Transverse colon (tissue), 4 donors: ENCODE data around the gene PLCH1. TPM values are rescaled to one million over a fixed set of nuclear protein-coding genes. Genes with fewer than 3 reads are reported as not detected.

Experiments
- DNase-seq: peaks from one replicate; pipeline ENCODE4 v3.0.0-alpha.2; 2019
- H3K27ac ChIP-seq, 4 donors: fragments of 200-600 bp; sonication (generic); 2 replicates each; pipeline ENCODE4 v1.5.1; 2016 to 2018; ENCODE audit warnings: inconsistent platforms in 4 of 4
- H3K27me3 ChIP-seq: fragments of 200-600 bp; sonication (generic); 2 replicates; pipeline ENCODE4 v1.5.1; 2017; ENCODE audit warnings: inconsistent platforms
- H3K36me3 ChIP-seq, 4 donors: fragments of 200-600 bp; sonication (generic); 2 replicates each; pipeline ENCODE4 v1.5.1; 2017 to 2019; ENCODE audit warnings: inconsistent platforms in 4 of 4
- H3K4me1 ChIP-seq, 4 donors: fragments of 200-600 bp; sonication (generic); 2 replicates each; pipeline ENCODE4 v1.5.1; 2017 to 2020; ENCODE audit warnings: inconsistent platforms in 4 of 4
- H3K4me3 ChIP-seq, 4 donors: fragments of 200-600 bp; sonication (generic); 1 replicate in 1 of 4; 2 replicates in 3 of 4; pipeline versions ENCODE4 v1.5.1 to v1.6.1; 2017 to 2019; ENCODE audit warnings: inconsistent platforms in 4 of 4
- H3K9me3 ChIP-seq, 2 donors: fragments of 200-600 bp; sonication (generic); 2 replicates each; pipeline ENCODE4 v1.5.1; 2017 to 2019; ENCODE audit warnings: inconsistent platforms in 2 of 2
- EP300 ChIP-seq: sonication (generic); formaldehyde crosslinking; IDR thresholded peaks from one replicate; pipeline ENCODE4 v1.6.1; 2017; ENCODE audit warnings: antibody characterized with exemption, low read depth
- POLR2A ChIP-seq: fragments of 450-650 bp; IDR thresholded peaks from one replicate; pipeline ENCODE4 v1.6.1; 2016; ENCODE audit warnings: antibody characterized with exemption, mild to moderate bottlenecking, moderate library complexity
- POLR2AphosphoS5 ChIP-seq, 3 donors: sonication (generic); formaldehyde crosslinking; IDR thresholded peaks; one replicate each; pipeline ENCODE4 v1.6.1; 2016; ENCODE audit warnings: antibody characterized with exemption in 3 of 3
- WGBS, 2 donors: methylation state at CpG; one replicate each; pipeline ENCODE4 v1.1.5; 2018; ENCODE audit warnings: low coverage in 1 of 2; 5-methylcytosine and 5-hydroxymethylcytosine counted together
- in situ Hi-C, 4 donors: fragments of 200-750 bp; cut with MboI; loops; one replicate each; pipeline versions ENCODE4 v1.15.0 to v1.15.1; 2017; ENCODE audit warnings: low sequenced_read_pairs in 3 of 4, low pct_ligation_motif_present in 1 of 4, low pct_unique_long_range_greater_than_20kb in 1 of 4
- intact Hi-C: fragments of 100-400 bp; cut with DNase I; formaldehyde crosslinking; loops from one replicate; pipeline ENCODE4 v1.15.1; 2023; ENCODE audit warnings: low total_unique reads
- total RNA-seq, 4 donors: library from RNA; depleted of rRNA; stranded (reverse); fragments of >200 nt; gene quantifications; one replicate each; pipeline ENCODE4 v1.1.0, GENCODE V29; 2016
- TF ChIP-seq, protein P1 (sequence below), 5 experiments: fragments of 200-600 bp in 3 of 5; fragments of 450-650 bp in 2 of 5; sonication (generic) in 3 of 5; IDR thresholded peaks; 1 replicate in 2 of 5; 2 replicates in 3 of 5; pipeline ENCODE4 v1.5.1; 2016 to 2017; ENCODE audit warnings: antibody characterized with exemption in 5 of 5, inconsistent platforms in 3 of 5, mild to moderate bottlenecking in 2 of 5, moderate library complexity in 1 of 5

Gene PLCH1
- total RNA-seq, 4 donors from 2014 or later, result 8.2 to 33.4 (median 8.5) TPM

- Histone ChIP-seq H3K4me3 (no peak overlapping the region), H3K36me3 (no peaks in the 10 kb centered on the region), H3K9me3 (no peaks in the 10 kb centered on the region), H3K27ac (no peak overlapping the region), H3K27me3 (no peaks in the 10 kb centered on the region), H3K4me1 (no peaks in the 10 kb centered on the region)
- DNase-seq, result no peak
- TF ChIP-seq EP300 (no peak), POLR2AphosphoS5 (IDR thresholded peaks at IDR 0.05) (no peak), POLR2A (no peak)
- TF ChIP-seq, protein P1, sequence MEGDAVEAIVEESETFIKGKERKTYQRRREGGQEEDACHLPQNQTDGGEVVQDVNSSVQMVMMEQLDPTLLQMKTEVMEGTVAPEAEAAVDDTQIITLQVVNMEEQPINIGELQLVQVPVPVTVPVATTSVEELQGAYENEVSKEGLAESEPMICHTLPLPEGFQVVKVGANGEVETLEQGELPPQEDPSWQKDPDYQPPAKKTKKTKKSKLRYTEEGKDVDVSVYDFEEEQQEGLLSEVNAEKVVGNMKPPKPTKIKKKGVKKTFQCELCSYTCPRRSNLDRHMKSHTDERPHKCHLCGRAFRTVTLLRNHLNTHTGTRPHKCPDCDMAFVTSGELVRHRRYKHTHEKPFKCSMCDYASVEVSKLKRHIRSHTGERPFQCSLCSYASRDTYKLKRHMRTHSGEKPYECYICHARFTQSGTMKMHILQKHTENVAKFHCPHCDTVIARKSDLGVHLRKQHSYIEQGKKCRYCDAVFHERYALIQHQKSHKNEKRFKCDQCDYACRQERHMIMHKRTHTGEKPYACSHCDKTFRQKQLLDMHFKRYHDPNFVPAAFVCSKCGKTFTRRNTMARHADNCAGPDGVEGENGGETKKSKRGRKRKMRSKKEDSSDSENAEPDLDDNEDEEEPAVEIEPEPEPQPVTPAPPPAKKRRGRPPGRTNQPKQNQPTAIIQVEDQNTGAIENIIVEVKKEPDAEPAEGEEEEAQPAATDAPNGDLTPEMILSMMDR (IDR thresholded peaks at IDR 0.05), result no peak
- 93 to 100% methylated on average over 4 of the region's 4 CpGs for WGBS, 2 donors
- intact Hi-C loops, result no loop called here
- in situ Hi-C loops, result no loop called here
Observed at GRCh38 chr3:155760653-155761052, 15.8 kb upstream of the PLCH1 start.

- no peaks in the 10 kb centered on the region for H3K27me3 ChIP-seq
- no peak overlapping the region for H3K27ac ChIP-seq
- no peaks in the 10 kb centered on the region for H3K36me3 ChIP-seq
- no peaks in the 10 kb centered on the region for H3K4me1 ChIP-seq
- TF ChIP-seq POLR2A (no peak), EP300 (no peak), POLR2AphosphoS5 (IDR thresholded peaks at IDR 0.05) (no peak)
- TF ChIP-seq, protein P1 (IDR thresholded peaks at IDR 0.05), result no peak
- no peaks in the 10 kb centered on the region for H3K9me3 ChIP-seq
- intact Hi-C loops (no loop called here), in situ Hi-C loops (no loop called here)
- no peak for DNase-seq
- WGBS, 2 donors, result 90 to 96% methylated on average over 4 to 7 of the region's 7 CpGs
- H3K4me3 ChIP-seq, result no peak overlapping the region
Observed at GRCh38 chr3:155757577-155757976, 12.7 kb upstream of the PLCH1 start.

- no peaks in the 10 kb centered on the region for H3K9me3 ChIP-seq
- no peaks in the 10 kb centered on the region for H3K36me3 ChIP-seq
- in situ Hi-C loops, result no loop called here
- WGBS, 2 donors, result 47 to 64% methylated on average over 10 to 11 of the region's 11 CpGs
- DNase-seq, result no peak
- intact Hi-C loops, result no loop called here
- H3K27ac ChIP-seq, result no peak overlapping the region
- no peaks in the 10 kb centered on the region for H3K27me3 ChIP-seq
- H3K4me1 ChIP-seq, result peaks cover 0 to 4% (median 0%) of the 10 kb centered on the region in 4 donors
- H3K4me3 ChIP-seq, result no peak overlapping the region
- TF ChIP-seq, protein P1 (IDR thresholded peaks at IDR 0.05), result peak; percentile 13 to 36 (median 30)
- TF ChIP-seq POLR2AphosphoS5 (IDR thresholded peaks at IDR 0.05) (no peak), EP300 (no peak)
Observed at GRCh38 chr3:155753038-155753639, 8.3 kb upstream of the PLCH1 start.

- in situ Hi-C loops (no loop called here), intact Hi-C loops (no loop called here)
- DNase-seq, result no peak
- peaks cover 6% of the 10 kb centered on the region for H3K27me3 ChIP-seq
- TF ChIP-seq, protein P1 (IDR thresholded peaks at IDR 0.05), result no peak
- no peak for TF ChIP-seq POLR2AphosphoS5 (IDR thresholded peaks at IDR 0.05)
- TF ChIP-seq POLR2A, result no peak
- TF ChIP-seq EP300, result no peak
- no peak overlapping the region for H3K27ac ChIP-seq
- WGBS, 2 donors, result 62 to 65% methylated on average over 8 of the region's 8 CpGs
- H3K4me3 ChIP-seq, result no peak overlapping the region
- no peaks in the 10 kb centered on the region for H3K9me3 ChIP-seq
- H3K36me3 ChIP-seq, result no peaks in the 10 kb centered on the region
- H3K4me1 ChIP-seq, result peaks cover 0 to 21% (median 5%) of the 10 kb centered on the region in 4 donors
Observed at GRCh38 chr3:155748611-155749365, 3.9 kb upstream of the PLCH1 start.
